Activated CD8-positive, alpha-beta memory T cell treated with anti-CD3 and anti-CD28 coated beads for 4 hours (primary cell): Measurements from ENCODE around the gene BRWD1.

ENCODE experiments used
- DNase-seq, 2 donors: peaks; one replicate each; pipeline ENCODE4 v3.0.0-alpha.2; 2020; ENCODE audit warnings: low read depth in 2 of 2

The BRWD1 gene

GRCh38 chr21:39197448-39198233 lies 115.8 kb downstream of the BRWD1 start:
- no peak for DNase-seq

DNA sequence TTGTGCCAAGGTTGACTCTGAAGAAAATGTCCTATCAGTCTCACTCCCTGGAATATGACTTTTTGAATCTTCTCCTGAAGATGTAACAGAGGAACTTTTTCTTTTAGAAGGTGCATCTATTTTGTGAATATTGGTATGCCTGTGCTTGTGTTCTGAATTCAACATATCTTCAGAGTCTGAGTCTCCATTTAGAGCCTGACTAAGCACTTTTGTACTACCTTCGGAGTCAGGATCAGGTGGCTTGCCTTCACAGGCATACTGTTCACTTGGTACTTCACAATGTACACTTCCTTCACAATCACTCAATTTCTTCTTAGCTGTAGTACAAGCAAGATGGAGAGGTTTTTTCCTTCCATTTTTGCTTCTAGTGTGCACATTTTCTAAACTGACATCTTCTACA lies 116.6 kb downstream of the BRWD1 start:
- DNase-seq = no peak

DNA sequence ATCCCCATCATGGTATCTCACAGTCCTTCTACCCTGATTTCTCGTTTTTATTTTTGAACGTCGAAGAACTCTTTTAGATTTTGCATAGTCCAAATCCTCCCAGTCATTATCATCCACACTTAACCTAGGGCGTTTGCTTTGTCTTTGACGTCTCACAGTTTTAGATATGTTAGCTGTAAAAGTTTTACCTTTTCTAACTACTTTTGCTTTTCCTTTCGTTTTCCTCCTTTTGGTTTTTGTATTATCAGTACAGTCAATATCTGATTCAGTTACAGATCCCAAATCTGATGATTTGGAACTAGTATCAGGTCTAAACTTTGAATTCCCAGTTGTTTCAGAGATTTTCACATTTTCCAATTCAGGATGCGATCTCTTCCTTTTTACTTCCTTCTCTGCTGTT lies 117.1 kb downstream of the BRWD1 start:
- no peak for DNase-seq

GRCh38 chr21:39193380-39193779 lies 120.1 kb downstream of the BRWD1 start:
- DNase-seq = no peak

DNA sequence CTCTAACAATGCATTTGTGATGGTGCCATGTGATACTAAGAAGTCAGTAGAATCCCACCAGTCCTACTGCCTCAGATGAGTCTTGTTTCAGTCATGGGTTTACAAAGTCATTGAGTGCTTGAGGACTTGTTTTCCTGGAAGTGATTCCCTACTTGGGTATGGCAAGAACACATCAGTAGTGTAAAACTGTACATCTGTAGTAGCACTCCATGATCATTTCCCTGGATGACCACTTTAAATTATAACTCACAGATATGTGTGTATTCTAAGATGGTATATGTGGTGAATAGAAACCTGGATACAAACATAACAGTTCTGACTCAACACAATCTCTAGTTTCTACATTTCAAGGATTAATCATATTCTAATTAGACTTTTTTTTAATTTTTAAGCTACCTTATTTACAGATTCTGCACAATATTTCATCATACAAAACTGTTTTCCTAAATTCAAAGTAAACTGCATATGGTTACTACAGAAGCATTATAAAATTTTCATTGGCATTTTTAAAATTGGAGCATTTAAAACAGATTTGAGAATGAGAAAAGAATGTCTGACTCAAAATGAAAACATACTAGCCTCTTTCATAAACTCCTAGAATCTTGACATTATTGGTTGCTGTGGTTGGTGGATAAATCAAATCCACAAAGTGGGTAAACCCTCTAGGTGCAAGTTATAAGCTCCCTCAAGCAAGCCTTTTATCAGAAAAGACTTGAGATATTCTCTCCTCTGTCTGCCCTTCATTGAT lies 123.4 kb downstream of the BRWD1 start:
- DNase-seq = no peak

DNA sequence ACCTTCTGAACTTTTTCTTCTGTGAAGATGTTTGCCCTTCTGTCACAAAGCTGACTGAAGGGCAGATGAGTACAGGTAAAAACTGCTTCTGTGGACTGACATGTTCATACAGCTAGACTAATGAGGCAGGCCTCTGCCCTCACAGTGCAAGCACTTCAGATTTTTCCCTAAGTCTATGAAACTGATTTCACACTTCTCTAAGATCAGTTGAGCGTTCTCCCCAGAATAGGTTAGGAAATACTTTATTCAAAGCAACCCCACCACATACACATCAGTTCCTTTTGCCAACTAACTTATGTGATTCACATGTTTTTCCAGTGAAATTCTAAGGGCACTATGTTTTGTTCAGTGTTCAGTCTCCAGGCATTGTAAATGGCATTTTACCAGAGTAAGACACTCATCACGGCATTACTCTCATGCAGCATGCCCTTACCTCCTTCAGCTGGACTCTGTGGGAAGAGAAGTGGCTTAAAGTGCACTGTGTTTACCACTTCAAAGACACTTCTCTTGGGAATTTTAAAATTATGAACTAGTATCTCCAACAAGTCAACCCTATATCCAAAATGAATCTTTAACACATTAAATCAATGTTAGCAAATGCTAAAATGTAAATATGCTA lies 124.8 kb downstream of the BRWD1 start:
- DNase-seq = no peak

GRCh38 chr21:39187141-39187540 lies 126.3 kb downstream of the BRWD1 start:
- DNase-seq = no peak

- no peak for DNase-seq
Measured at GRCh38 chr21:39186676-39187075, 126.8 kb downstream of the BRWD1 start.

GRCh38 chr21:39185157-39185556 lies 128.3 kb downstream of the BRWD1 start:
- DNase-seq = no peak

DNA sequence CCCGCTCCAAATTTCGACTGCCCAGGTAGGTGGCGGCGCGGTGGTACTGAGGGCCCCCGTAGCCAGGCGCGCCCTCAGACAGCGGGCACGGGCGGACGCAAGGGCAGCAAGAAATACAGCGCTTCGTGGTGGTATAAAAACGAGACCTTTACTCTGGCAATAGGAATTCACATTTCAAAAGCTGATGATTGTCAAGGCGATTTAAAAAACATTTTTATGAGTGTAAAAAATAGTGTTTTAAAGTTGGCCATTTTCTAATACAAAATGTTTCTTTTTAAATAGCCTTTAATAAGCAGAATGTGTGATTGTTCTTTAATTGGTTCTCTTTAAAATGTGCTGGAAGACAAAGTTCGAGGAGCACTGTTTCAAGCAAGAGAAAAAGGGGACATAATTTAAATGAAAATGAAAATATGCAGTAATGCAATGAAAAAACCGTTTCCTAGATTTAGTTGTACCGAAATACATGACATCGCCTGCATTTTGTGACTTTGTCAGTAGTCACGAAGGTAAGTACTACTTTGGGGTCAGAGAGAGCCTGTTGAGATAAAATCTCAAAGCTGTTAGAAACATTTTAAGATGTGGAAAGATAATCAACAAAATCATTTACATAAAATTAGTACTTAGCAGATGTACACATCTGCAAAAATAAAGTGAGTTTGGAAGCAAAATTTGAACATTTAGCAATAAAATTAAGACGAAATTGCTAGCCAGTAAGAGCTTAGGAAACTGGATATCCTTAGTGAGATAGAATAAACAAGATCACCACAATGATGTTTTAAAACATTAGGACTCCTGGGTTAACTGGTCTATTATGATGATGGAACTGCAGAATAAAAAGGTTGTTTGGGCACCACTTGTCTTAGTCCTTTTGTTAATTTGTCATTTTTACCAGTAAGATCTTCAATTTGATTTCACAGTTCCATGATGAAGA lies 129.1 kb downstream of the BRWD1 start:
- DNase-seq = no peak

- peak; percentile 88 for DNase-seq
Measured at GRCh38 chr21:39183272-39184049, 130.0 kb downstream of the BRWD1 start, which contains the start of gene PSMG1. Gene PSMG1, minus strand, starts transcription at chr21:39183451. Its CDS starts 66 bp downstream, at chr21:39183385.

GRCh38 chr21:39182484-39183271 lies 130.8 kb downstream of the BRWD1 start:
- no peak for DNase-seq

DNA sequence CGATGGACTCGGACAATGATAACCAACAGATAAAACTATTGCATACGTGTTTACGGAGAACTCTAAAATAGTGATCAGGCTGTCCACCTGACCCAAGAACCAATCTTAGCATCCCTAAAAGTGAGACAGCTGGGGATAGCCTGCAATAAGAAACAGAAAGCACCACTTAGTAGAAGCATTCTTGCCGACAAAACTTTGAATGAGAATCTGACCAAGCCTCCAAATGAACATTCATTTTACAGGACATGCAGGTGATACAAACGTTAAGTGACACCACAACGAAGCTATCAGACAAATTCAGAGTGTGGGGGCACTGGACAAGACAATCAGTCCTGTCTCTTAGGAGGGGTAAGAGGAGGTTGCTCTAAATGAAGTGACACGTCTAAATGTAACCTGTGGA lies 131.4 kb downstream of the BRWD1 start:
- DNase-seq = no peak

GRCh38 chr21:39181205-39181818 lies 132.1 kb downstream of the BRWD1 start:
- no peak for DNase-seq

DNA sequence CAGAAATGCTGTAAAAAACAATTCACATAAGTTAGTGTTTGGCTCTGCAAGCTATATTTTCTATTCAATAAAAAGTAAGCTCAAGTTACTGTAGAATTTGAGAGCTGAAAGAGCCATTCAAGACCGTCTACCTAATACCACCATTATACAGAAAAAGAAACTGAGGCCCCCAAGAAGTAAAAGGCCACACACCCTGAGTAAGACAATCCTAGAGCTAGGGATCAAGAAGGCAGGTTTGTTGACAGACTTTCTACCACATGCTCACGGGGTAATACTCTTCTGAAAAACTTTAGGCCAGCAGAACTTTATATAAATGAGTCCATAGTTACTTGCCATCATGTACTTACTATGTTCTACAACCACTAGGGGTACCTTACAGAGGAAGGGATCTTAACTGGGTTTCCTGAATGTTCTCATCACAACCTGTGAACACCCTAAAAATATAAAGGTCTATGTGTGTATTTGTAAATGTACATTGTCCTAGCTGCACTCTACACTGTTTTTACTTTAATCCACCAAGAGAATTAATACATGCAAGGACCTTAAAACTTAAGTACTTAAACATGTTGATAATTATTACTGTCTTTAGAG lies 132.9 kb downstream of the BRWD1 start:
- DNase-seq = no peak

DNA sequence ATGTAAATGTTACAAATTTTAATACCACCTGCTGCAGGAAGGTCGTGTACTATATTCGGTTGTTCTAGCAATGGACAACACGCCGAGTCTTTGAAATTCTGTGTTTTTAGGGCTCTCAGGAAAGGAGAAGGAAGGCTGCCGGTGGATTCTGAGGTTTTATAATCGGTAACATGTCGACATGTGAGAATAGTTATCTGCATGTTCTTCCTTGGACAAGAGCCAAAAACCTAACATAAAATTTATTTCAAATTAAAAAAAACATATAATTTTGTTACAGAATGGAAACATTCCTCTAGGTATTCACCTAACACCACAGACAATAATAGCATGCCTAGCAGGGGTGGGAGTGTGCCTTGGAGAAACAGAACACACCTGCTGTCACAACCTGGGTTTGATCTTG lies 135.0 kb downstream of the BRWD1 start:
- DNase-seq = no peak

DNA sequence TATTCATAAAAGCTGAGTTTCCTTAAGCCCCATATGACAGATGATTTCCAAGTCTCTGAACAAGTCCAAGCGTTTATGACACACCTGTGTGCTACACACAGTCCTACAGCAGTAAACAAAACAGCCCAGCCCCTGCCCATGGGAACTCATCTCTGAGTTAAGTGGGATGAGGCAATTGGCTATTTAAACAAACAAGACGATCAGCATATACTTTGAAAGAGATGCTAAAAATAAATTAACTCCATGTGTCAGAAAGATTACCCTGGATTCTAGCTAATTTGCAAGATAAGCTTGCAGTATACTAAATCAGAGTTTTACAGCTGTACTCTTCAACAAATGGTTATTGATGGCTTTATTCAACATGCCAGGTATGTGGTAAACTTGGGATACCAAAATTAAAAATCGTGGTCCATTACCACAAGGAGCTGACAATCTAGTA lies 137.1 kb downstream of the BRWD1 start:
- no peak for DNase-seq

DNA sequence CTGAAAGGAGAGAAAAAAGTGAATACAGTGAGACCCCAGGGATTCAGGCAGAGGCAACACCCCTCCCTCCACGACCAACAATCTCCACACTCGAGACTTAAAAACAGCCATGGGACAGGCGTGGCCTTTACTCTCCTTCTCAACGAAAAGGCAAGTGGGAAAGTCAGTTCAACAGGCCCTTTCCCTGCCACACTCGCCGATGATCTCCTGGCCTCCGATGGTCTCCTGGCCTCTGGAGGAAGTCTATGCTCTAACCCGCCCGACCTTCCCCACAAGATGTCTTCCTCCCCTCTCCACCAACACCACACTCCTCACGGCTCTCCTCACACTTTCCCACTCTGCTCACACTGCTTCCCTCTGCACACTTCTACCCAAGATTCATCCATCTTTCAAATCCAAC lies 137.8 kb downstream of the BRWD1 start:
- DNase-seq = no peak

GRCh38 chr21:39175154-39175553 lies 138.3 kb downstream of the BRWD1 start:
- no peak for DNase-seq
